Smooth muscle cell (in vitro differentiated cells): ENCODE data around the gene CTPS1. TPM values are rescaled to one million over a fixed set of nuclear protein-coding genes. Genes with fewer than 3 reads are reported as not detected.

Experiments
- DNase-seq: peaks from one replicate; lab custom pipeline; 2025; ENCODE audit not compliant: unreplicated experiment; lab: John Stamatoyannopoulos, UW
- H2AFZ ChIP-seq: fragments of 200-600 bp; sonication (generic); 2 replicates; pipeline ENCODE4 v1.6.0; 2016; ENCODE audit warnings: antibody characterized with exemption, low read depth, mild to moderate bottlenecking
- H3F3A ChIP-seq: fragments of 200-600 bp; sonication (generic); 2 replicates; pipeline ENCODE4 v1.6.0; 2017; ENCODE audit warnings: antibody characterized with exemption, low read depth
- H3K27ac ChIP-seq: fragments of 200-600 bp; sonication (generic); 2 replicates; pipeline ENCODE4 v1.5.1; 2016; ENCODE audit warnings: low read depth, mild to moderate bottlenecking
- H3K27me3 ChIP-seq: fragments of 200-600 bp; sonication (generic); 2 replicates; pipeline ENCODE4 v1.6.1; 2016; ENCODE audit warnings: low read depth, mild to moderate bottlenecking
- H3K36me3 ChIP-seq: fragments of 200-600 bp; sonication (generic); 2 replicates; pipeline ENCODE4 v1.5.1; 2016; ENCODE audit warnings: low read depth
- H3K4me1 ChIP-seq: fragments of 200-600 bp; sonication (generic); 2 replicates; pipeline ENCODE4 v1.5.1; 2016; ENCODE audit warnings: low read depth
- H3K4me2 ChIP-seq: fragments of 200-600 bp; sonication (generic); 2 replicates; pipeline ENCODE4 v1.6.0; 2016; ENCODE audit warnings: mild to moderate bottlenecking
- H3K4me3 ChIP-seq: fragments of 200-600 bp; sonication (generic); 2 replicates; pipeline ENCODE4 v1.5.1; 2016; ENCODE audit warnings: mild to moderate bottlenecking
- H3K79me2 ChIP-seq: fragments of 200-600 bp; sonication (generic); 2 replicates; pipeline ENCODE4 v1.6.0; 2016; ENCODE audit warnings: low read depth, mild to moderate bottlenecking
- H3K9ac ChIP-seq: fragments of 200-600 bp; sonication (generic); 2 replicates; pipeline ENCODE4 v1.6.0; 2016; ENCODE audit warnings: low read depth
- H3K9me3 ChIP-seq: fragments of 200-600 bp; sonication (generic); replicated peaks from 2 replicates; pipeline ENCODE4 v1.5.1; 2016; ENCODE audit warnings: low read depth
- H4K20me1 ChIP-seq: fragments of 200-600 bp; sonication (generic); 2 replicates; pipeline ENCODE4 v1.6.0; 2016; ENCODE audit warnings: low read depth
- WGBS: methylation state at CpG from one replicate; pipeline ENCODE4 v1.1.7; 2016; ENCODE audit warnings: low lambda C conversion rate; 5-methylcytosine and 5-hydroxymethylcytosine counted together
- polyA plus RNA-seq: library from polyadenylated mRNA; unstranded; fragments of >200 nt; fragmentation: Nextera tagmentation; extraction: Ambion mirVana; gene quantifications from 2 replicates; pipeline ENCODE4 v1.2.1, GENCODE V29; 2016
- total RNA-seq: library from RNA; depleted of rRNA; stranded (reverse); fragments of >200 nt; gene quantifications from 2 replicates; pipeline ENCODE4 v1.2.3, GENCODE V29; 2014
- TF ChIP-seq, protein P1 (sequence below): fragments of 200-600 bp; sonication (generic); IDR thresholded peaks from 2 replicates; pipeline ENCODE4 v1.5.1; 2017; ENCODE audit warnings: borderline replicate concordance, mild to moderate bottlenecking, antibody characterized with exemption; ENCODE audit not compliant: insufficient read depth, poor library complexity, severe bottlenecking

Gene CTPS1
- total and polyA plus RNA-seq, 2 experiments from 2014 or later: 20.9 to 24.4 TPM

DNA sequence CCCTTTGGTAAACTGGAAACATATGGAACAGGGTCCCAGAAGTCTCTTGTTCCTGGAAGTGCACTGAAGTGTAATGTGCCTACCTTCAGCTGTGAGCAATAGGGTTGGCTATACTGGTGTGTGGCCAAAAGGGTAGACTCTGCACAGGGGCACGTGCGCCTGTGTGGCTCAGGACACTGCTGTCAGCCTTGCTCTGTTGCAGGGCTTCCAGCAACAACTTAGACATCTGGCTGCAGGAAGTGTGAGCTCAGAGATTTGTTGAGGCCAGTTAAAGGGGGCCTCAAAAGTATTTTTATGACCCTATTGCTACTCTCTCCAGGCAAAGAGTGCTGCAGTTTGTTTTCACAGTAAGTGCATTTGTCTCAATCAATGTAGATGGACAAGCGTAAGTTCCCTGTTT lies 7.5 kb downstream of the CTPS1 start:
- Histone ChIP-seq H4K20me1 (peaks cover 32% of the 10 kb centered on the region), H2AFZ (no peak overlapping the region), H3K27me3 (no peaks in the 10 kb centered on the region), H3F3A (peaks cover 4% of the 10 kb centered on the region), H3K9me3 (no peaks in the 10 kb centered on the region), H3K79me2 (peaks cover 17% of the 10 kb centered on the region), H3K36me3 (peaks cover 35% of the 10 kb centered on the region), H3K4me2 (no peak overlapping the region), H3K4me3 (no peak overlapping the region), H3K4me1 (no peaks in the 10 kb centered on the region), H3K9ac (no peak overlapping the region), H3K27ac (no peak overlapping the region)
- no peak for DNase-seq
- WGBS: 63% methylated on average over 3 of the region's 3 CpGs
- TF ChIP-seq, protein P1, sequence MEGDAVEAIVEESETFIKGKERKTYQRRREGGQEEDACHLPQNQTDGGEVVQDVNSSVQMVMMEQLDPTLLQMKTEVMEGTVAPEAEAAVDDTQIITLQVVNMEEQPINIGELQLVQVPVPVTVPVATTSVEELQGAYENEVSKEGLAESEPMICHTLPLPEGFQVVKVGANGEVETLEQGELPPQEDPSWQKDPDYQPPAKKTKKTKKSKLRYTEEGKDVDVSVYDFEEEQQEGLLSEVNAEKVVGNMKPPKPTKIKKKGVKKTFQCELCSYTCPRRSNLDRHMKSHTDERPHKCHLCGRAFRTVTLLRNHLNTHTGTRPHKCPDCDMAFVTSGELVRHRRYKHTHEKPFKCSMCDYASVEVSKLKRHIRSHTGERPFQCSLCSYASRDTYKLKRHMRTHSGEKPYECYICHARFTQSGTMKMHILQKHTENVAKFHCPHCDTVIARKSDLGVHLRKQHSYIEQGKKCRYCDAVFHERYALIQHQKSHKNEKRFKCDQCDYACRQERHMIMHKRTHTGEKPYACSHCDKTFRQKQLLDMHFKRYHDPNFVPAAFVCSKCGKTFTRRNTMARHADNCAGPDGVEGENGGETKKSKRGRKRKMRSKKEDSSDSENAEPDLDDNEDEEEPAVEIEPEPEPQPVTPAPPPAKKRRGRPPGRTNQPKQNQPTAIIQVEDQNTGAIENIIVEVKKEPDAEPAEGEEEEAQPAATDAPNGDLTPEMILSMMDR: no peak

DNA sequence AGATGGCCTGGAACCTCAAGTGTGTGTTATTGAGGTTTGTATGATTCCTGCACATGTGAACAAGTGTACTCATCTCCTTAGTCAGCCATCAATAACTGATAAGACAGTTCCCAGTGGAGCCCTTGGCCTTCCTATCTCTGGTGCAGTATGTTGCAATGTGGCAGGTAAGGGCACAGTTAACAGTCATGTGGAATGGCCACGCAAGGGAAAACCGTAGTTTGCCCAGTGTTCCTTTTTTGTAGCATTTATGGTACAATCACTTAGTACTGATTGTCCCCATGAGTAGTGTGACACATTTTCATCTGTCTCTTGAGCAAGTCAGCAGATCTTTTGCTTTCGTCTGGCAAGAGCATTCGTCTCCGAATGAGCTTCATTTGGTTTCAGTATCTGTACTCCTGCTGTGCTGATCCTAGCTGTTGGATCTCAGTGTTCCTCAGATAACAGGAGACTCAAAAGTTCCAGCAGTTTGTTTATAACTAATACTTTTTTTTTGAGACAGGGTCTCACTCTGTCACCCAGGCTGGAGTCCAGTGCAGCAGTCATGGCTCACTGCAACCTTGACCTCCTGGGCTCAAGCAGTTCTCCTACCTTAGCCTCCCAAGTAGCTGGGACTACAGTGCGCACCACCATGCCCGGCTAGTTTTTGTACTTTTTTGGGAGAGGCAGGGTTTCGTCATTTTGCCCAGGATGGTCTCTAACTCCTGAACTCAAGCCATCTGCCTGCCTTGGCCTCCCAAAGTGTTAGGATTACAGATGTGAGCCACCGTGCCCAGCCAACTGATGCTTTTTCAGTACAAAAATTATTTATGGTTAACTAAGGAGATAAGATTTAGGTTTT lies 8.2 kb downstream of the CTPS1 start:
- Histone ChIP-seq H3F3A (peaks cover 4% of the 10 kb centered on the region), H3K79me2 (peaks cover 12% of the 10 kb centered on the region), H2AFZ (no peak overlapping the region), H4K20me1 (peaks cover 31% of the 10 kb centered on the region), H3K36me3 (peaks cover 35% of the 10 kb centered on the region), H3K9me3 (no peaks in the 10 kb centered on the region), H3K4me3 (no peak overlapping the region), H3K4me1 (no peaks in the 10 kb centered on the region), H3K27me3 (no peaks in the 10 kb centered on the region), H3K27ac (no peak overlapping the region), H3K9ac (no peak overlapping the region), H3K4me2 (no peak overlapping the region)
- no peak for DNase-seq
- WGBS: 83% methylated on average over 9 of the region's 9 CpGs
- TF ChIP-seq, protein P1: no peak

DNA sequence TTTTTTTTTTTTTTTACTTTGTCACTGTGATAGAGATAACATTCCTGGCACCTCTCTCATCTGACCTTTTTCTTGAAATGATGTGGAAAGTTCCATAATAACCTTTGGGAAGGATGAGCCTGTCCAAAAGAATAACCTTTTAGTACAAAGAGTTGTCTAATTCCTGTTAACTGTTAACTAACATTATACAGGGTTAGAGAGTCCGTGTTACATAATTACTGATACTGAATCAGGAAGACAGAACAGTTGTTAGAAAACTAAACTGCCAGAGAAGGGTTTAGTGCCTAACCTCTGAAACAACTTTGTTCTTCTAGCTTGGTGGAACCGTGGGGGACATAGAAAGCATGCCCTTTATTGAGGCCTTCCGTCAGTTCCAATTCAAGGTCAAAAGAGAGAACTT lies 8.8 kb downstream of the CTPS1 start:
- peaks cover 29% of the 10 kb centered on the region for H4K20me1 ChIP-seq
- TF ChIP-seq, protein P1: no peak
- H3K36me3 ChIP-seq: peaks cover 35% of the 10 kb centered on the region
- H3K27ac ChIP-seq: no peak overlapping the region
- H3K4me3 ChIP-seq: no peak overlapping the region
- H3K27me3 ChIP-seq: no peaks in the 10 kb centered on the region
- no peak overlapping the region for H3K9ac ChIP-seq
- peaks cover 7% of the 10 kb centered on the region for H3K79me2 ChIP-seq
- no peak overlapping the region for H3K4me2 ChIP-seq
- 87% methylated on average over 3 of the region's 3 CpGs for WGBS
- H2AFZ ChIP-seq: no peak overlapping the region
- DNase-seq: no peak
- H3K4me1 ChIP-seq: no peaks in the 10 kb centered on the region
- H3K9me3 ChIP-seq: no peaks in the 10 kb centered on the region
- H3F3A ChIP-seq: peaks cover 4% of the 10 kb centered on the region

DNA sequence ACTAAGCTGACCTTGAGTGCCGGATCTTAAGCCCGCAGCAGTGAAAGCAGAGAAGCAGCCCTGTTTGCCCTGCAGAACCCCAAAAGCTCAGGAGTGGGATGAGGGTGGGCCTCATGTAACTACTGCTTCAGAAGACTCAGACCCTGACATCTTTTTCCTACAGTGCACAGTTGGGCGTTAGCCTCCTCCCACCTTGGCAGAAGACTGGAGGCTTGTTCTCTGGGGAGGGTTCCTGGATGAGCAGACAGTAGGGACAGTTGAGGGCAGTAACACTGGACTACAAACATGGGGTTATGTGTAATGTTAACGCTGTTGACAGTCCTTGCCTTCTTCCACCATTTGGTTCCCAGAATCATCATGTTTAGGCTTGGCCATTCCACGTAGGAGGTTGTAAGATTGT lies 9.6 kb downstream of the CTPS1 start:
- H3K36me3 ChIP-seq: peaks cover 39% of the 10 kb centered on the region

More for the DNA sequence above, 9.6 kb downstream of the CTPS1 start:
- TF ChIP-seq, protein P1: no peak
- H3K4me2 ChIP-seq: no peak overlapping the region
- H3K27me3 ChIP-seq: no peaks in the 10 kb centered on the region
- no peaks in the 10 kb centered on the region for H3K79me2 ChIP-seq
- peaks cover 31% of the 10 kb centered on the region for H4K20me1 ChIP-seq
- WGBS: 98% methylated on average over 5 of the region's 5 CpGs
- H3K9me3 ChIP-seq: no peaks in the 10 kb centered on the region
- H2AFZ ChIP-seq: no peak overlapping the region
- no peaks in the 10 kb centered on the region for H3K4me1 ChIP-seq
- no peak for DNase-seq
- no peak overlapping the region for H3K4me3 ChIP-seq
- H3K9ac ChIP-seq: no peak overlapping the region
- no peak overlapping the region for H3K27ac ChIP-seq
- peaks cover 4% of the 10 kb centered on the region for H3F3A ChIP-seq
